ENCODE results near the gene AHI1.
"Not testable (repeated sequence)": the region's sequence is repeated elsewhere in the genome, so short reads cannot be mapped to it uniquely, and the experiment has no call there.

The AHI1 gene

DNA sequence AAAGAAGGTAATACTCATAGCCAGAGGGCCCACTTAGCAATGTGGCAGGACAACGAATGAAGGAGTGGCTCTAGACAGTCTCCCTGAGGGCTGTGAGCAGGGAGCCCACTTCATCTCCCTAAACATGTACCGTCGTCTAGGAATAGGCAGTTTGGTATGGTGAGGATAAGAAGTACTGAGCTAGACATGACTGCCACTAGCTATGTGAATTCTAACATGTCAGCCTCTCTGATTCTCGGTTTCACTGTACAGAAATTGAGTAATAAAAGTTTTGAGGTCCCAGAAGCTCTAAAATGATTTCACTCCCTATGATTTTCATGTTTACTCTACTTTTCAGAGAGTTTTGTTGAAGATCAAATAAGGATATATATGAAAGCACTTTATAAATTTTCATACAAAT, 107.1 kb downstream of the AHI1 start:
- no peak for DNase-seq (ENCODE audit: low spot score)

DNA sequence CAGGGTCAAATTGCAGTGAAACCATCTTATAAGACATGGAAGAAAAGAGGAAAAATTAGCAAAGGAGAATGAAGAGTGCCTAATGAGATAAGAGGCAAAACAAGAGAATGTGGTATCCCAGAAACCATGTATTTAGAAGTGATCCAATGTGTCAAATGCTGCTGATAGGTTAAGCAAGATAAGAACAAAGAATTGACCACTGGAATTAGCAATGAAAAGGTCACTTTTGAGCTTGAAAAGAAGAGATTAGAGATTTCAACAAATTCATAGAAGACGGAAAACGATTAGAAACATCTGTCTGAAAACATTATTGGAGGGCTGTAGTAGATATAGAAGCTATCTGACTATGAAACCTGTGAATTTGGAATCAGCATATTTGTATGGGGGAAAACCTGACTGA, 112.2 kb downstream of the AHI1 start:
- DNase-seq (ENCODE audit: low spot score), result no peak

- DNase-seq (ENCODE audit: low spot score), result no peak
These were observed 113.8 kb downstream of the AHI1 start for GRCh38 chr6:135383766-135384165.

DNA sequence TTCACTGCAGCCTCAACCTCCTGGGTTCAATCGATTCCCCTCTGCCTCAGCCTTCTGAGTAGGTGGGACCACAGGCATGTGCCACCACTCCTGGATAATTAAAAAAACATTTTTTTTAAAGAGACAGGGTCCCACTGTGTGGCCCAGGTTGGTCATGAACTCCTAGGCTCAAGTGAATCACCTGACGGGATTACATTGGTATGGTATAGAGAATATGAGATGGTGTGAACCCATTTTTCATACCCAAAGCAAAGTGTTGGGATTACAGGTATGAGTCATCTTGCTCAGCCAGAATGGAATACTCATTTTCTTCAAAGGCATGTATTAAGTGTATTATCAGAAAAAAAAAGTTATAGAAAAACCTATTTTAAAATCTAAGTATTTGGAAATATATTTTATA, 114.2 kb downstream of the AHI1 start:
- DNase-seq (ENCODE audit: low spot score), result no peak

DNA sequence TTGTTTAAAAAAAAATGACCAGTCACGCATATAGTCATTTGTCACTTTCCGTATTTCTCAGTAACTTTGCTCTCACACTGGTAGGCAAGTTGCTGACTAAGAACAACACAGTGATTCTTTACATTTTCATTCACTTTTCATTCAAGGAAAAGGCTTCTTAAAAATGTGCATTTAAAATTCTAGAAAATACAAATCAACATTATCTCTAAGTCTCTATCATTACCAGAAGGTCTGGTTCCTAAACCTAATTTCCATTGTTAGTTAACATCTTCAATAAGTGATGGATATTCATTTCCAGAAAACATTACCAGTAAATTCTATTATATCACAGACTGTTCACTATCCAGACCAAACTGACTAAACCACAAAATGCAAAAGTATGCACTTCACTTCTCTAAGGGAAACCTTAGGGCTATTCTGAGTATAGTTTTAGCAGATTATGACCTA, 115.3 kb downstream of the AHI1 start:
- no peak for DNase-seq (ENCODE audit: low spot score)

DNA sequence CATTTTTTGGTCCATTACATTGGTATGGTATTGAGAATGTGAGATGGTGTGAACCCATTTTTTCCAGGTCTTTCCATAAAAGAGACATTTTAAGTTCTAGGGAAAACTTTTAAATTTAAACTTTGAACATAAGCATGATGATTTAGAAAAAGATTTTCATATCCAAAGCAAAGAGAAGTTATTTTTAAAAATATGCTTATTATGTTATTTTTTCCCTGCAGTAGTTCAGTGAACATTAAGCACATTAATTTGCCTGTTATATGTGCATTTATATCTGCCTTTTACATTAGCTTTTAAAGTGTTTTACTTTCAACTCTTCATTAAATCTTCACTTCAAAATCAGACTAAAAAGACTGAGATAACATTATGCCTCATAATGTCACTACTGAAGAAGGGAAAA, 116.7 kb downstream of the AHI1 start:
- no peak for DNase-seq (ENCODE audit: low spot score)

DNA sequence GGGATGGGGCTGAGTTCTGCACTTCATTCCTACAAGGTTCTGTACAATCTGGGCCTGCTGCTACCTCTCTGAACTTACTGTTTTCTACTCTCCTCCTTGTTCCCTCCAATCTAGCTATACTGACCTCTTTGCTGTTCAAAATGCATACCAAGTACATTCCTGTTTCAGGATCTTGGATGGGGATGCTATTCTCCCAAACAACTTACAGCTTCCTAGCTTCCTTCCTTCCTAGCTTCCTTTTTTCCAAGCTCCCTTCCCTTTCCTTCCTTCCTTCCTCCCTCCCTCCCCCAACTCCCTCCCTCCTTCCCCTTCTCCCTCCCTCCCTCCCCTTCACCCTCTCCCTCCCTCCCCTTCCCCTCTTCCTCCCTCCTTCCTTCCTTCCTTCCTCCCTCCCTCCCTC, 117.9 kb downstream of the AHI1 start:
- DNase-seq (ENCODE audit: low spot score), result no peak

GRCh38 chr6:135372758-135373157, 124.8 kb downstream of the AHI1 start:
- no peak for DNase-seq (ENCODE audit: low spot score)

GRCh38 chr6:135363622-135364021, 133.9 kb downstream of the AHI1 start:
- not testable (repeated sequence) for DNase-seq (ENCODE audit: low spot score)

DNA sequence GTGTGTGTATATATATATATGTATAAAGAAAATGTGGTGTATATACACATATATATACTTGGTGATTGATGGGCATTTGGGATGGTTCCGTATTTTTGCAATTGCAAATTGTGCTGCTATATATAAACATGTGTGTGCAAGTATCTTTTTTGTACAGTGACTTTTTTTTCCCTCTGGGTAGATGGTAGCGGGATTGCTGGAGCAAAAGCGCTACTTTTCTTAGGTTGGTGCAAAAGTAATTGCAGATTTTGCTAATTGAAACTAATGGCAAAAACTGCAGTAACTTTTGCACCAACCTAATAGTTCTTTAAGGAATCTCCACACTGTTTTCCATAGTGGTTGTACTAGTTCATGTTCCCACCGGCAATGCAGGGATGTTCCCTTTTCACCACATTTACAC, 135.4 kb downstream of the AHI1 start:
- no peak for DNase-seq (ENCODE audit: low spot score)

DNA sequence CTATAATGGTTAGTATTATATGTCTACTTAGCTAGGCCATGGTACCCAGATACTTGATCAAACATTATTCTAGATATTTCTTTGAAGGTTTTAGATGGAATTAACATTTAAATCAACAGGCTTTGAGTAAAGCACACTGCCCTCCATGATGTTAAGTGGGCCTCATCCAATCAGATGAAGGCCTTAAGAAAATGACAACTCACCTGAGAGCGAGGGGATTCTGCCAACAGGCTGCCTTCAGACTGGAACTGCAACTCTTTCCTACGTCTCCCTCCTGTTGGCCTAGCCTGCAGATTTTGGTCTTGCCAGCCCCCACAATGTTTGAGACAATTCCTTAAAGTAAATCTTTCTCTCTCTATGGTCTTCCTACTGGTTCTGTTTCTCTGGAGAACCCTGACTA, 137.3 kb downstream of the AHI1 start:
- no peak for DNase-seq (ENCODE audit: low spot score)

GRCh38 chr6:135358985-135359384, 138.6 kb downstream of the AHI1 start:
- no peak for DNase-seq (ENCODE audit: low spot score)

DNA sequence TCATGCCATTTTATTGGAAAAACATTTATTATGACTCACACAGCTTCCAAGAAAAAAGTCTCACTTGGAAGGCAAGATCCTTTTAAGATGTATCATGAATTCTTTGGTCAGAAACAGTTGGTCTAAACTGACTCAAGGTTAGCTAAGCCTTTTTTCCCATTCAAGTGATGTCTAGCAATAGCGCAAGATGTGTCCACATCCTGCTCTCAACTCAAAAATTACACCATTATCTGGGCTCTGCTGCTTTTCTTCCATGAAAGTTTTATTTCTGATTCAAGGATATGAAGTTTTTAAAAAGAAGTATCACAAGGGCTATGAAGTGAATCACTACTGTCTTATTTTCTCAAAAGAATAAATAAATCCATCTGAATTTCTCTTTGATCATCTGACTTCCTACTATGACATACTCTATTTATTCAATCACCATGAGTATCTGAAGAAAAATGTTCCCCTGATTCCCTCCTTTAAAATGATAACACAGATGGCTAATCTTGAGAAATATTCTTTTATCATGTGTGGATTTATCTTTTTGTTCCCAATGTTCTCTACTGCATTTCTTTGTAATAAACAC, 139.2 kb downstream of the AHI1 start:
- no peak for DNase-seq (ENCODE audit: low spot score)

- DNase-seq (ENCODE audit: low spot score), result no peak
These were observed 143.1 kb downstream of the AHI1 start for GRCh38 chr6:135354407-135354806.

- no peak for DNase-seq (ENCODE audit: low spot score)
These were observed 144.4 kb downstream of the AHI1 start for GRCh38 chr6:135353113-135353512.

GRCh38 chr6:135351635-135352034, 145.9 kb downstream of the AHI1 start:
- no peak for DNase-seq (ENCODE audit: low spot score)

- no peak for DNase-seq (ENCODE audit: low spot score)
These were observed 149.7 kb downstream of the AHI1 start for GRCh38 chr6:135347887-135348286.

- no peak for DNase-seq (ENCODE audit: low spot score)
These were observed 150.8 kb downstream of the AHI1 start for GRCh38 chr6:135346747-135347146.

GRCh38 chr6:135344526-135344925, 153.0 kb downstream of the AHI1 start:
- DNase-seq (ENCODE audit: low spot score), result no peak

- DNase-seq (ENCODE audit: low spot score), result not testable (repeated sequence)
These were observed 157.6 kb downstream of the AHI1 start for GRCh38 chr6:135339920-135340319.

DNA sequence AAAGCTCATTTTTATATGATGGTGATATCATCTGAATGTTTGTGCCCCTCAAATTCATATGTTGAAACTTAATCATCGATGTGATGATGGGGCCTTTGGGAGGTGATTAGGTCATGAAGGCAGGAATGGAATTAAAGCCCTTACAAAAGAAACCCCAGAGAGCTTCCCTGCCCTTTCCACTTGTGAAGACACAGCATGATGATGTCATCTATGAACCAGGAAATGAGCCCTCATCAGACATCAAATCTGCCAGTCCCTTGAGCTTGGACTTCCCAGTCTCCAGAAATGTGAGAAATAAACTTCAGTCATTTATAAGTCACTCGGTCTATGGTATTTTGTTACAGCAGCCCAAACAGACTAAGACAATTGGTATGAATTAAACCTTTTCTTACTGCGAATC, 163.4 kb downstream of the AHI1 start:
- DNase-seq (ENCODE audit: low spot score), result no peak

DNA sequence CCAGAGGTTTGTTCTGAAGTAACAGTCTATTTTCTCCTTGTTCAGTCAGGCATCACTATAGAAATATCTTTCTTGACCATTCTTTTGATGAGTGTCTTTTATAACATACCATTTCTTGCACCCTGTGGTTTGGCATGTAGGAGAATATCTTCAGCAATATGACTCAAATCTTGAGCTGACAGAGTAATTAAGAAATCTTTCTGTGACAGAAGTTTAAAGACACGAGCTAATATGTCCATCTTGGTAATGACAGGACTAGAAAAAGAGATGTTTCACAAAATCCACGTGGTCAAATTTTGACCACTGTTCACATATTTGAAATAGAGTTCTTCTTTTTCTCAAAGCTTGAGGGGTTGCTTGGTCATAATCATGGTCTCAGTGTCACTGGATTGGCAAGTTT, 166.5 kb downstream of the AHI1 start:
- DNase-seq (ENCODE audit: low spot score), result no peak

GRCh38 chr6:135329851-135330803, 167.4 kb downstream of the AHI1 start:
- no peak for DNase-seq (ENCODE audit: low spot score)

- no peak for DNase-seq (ENCODE audit: low spot score)
These were observed 169.4 kb downstream of the AHI1 start for GRCh38 chr6:135328136-135328535.

Measured in NAMALWA (cell line).